GM12874 (cell line): ENCODE results near the gene ZNF618.
A peak's percentile ranks its signal among the peaks of the same experiment; 100 is the strongest.

ENCODE experiments used
- TF ChIP-seq, protein P1 (sequence below): IDR thresholded peaks from 2 replicates; pipeline ENCODE4 v1.5.1; 2011; ENCODE audit warnings: low read depth, mild to moderate bottlenecking, control low read depth, low read length, moderate library complexity; ENCODE audit not compliant: insufficient read depth

ZNF618 gene, protein sequence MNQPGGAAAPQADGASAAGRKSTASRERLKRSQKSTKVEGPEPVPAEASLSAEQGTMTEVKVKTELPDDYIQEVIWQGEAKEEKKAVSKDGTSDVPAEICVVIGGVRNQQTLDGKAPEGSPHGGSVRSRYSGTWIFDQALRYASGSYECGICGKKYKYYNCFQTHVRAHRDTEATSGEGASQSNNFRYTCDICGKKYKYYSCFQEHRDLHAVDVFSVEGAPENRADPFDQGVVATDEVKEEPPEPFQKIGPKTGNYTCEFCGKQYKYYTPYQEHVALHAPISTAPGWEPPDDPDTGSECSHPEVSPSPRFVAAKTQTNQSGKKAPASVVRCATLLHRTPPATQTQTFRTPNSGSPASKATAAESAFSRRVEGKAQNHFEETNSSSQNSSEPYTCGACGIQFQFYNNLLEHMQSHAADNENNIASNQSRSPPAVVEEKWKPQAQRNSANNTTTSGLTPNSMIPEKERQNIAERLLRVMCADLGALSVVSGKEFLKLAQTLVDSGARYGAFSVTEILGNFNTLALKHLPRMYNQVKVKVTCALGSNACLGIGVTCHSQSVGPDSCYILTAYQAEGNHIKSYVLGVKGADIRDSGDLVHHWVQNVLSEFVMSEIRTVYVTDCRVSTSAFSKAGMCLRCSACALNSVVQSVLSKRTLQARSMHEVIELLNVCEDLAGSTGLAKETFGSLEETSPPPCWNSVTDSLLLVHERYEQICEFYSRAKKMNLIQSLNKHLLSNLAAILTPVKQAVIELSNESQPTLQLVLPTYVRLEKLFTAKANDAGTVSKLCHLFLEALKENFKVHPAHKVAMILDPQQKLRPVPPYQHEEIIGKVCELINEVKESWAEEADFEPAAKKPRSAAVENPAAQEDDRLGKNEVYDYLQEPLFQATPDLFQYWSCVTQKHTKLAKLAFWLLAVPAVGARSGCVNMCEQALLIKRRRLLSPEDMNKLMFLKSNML

DNA sequence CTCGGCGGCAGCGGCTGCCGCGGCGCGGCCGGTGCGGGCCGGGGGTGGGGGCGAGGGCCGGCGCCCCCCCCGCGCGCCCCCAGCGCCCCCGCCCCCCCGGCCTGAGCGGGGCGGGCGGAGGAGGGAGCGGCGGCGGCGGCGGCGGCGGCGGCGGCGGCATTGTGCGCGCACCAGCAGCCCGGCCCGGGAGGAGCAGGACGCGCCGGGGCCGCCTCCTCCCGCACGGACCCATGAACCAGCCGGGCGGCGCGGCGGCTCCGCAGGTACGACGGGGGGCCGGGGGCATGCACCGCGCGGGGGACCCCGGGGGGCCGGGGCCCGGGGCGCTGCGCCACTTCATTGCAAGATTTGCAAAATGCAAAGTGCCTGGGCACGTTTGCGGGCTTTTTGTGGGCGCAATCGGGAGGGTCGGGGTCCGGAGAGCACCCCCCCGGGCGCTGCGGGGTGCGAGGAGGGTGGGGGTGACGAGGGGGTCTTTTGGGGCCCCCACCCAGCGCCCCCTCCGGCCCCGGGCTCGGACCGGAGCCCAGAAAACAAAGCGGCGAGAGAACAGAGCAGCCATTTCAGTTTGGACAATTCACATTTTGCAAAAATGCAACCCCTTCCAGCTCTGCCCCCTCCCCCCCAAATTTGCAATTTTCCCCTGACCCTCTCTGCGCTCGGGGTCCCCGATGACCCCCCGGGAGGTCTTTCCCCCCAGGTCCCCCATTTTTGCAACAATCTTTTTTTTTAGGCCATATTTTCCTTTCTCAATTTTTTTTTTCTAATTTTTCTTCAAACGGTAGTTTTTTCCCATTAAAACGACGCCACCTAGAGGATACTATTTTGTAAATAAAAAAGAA lies at the start of gene ZNF618:
ZNF618 (plus strand) TSS at position 159 of the 842 bp plus-strand sequence; CDS start at position 231, 72 bp downstream.
- TF ChIP-seq, protein P1, sequence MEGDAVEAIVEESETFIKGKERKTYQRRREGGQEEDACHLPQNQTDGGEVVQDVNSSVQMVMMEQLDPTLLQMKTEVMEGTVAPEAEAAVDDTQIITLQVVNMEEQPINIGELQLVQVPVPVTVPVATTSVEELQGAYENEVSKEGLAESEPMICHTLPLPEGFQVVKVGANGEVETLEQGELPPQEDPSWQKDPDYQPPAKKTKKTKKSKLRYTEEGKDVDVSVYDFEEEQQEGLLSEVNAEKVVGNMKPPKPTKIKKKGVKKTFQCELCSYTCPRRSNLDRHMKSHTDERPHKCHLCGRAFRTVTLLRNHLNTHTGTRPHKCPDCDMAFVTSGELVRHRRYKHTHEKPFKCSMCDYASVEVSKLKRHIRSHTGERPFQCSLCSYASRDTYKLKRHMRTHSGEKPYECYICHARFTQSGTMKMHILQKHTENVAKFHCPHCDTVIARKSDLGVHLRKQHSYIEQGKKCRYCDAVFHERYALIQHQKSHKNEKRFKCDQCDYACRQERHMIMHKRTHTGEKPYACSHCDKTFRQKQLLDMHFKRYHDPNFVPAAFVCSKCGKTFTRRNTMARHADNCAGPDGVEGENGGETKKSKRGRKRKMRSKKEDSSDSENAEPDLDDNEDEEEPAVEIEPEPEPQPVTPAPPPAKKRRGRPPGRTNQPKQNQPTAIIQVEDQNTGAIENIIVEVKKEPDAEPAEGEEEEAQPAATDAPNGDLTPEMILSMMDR = 0 out of 2 replicates have a peak, but pooled peaks have one; percentile 10

DNA sequence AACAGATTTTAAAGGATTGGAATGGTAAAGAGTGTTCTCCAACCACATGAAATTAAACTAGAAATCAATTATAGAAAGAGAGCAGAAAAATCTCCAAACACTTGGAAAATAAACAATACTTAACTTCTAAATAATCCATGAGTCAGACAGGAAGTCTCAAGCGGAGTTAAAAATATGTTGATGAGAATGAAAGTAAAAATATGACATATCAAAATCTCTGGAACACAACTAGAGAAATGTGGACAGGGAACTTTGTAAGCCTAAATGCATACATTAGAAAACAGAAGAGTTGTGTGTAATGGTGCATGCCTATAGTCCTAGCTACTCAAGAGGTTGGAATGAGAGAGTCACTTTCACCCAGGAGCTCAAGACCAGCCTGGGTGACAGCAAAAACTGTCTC lies 47.9 kb upstream of the ZNF618 start:
- TF ChIP-seq, protein P1 = no peak

DNA sequence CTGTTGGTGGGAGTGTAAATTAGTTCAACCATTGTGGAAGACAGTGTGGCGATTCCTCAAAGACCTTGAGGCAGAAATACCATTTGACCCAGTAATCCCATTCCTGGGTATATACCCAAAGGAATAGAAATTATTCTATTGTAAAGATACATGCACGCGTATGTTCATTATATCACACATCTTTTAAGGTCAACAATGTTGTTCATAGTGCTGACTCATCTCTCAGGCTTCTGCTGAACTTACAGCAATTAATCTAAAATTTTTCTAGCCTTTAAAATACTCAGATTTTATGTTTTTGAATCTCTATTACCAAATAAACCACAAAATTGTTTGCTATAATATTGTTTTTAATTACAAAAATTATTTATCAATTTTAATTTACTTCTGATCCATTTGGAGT lies 38.8 kb upstream of the ZNF618 start:
- TF ChIP-seq, protein P1 = no peak

DNA sequence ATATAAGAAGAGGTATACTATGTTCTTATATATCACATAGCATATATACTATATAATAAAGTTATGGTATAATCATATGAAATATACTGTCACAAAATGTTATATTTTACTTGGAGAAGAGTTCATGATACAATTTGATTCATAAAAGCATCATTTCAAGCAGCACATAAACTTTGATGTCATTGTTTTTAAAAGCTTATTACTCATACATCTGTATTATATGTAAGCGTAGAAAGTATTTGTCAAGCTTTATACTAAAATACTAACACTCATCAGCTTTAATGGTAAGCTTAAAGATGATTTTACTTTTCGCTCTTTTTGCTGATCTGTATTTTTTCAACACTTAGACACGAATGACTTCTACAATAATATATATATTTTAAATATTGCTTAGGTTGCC lies 34.0 kb upstream of the ZNF618 start:
- TF ChIP-seq, protein P1 = no peak

DNA sequence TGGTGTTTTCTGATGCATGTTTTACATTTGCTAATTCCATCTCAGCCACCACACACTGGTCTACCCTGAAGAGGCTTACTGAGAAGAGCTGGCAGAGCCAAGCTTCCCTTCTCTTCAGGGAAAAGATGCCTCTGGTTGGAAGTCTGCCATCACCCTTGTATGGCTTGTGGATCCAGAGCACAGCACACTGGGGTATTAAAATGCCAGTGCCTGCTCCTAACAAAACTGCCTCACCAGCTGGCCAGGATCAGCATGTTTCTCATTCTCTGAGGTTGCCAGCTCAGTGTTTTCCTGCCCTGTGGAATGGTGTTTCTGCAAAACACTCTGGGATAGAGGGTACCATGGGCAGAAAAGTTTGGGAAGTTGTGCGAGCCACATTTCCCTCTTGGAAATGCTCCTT lies 31.6 kb upstream of the ZNF618 start:
- TF ChIP-seq, protein P1 = no peak

DNA sequence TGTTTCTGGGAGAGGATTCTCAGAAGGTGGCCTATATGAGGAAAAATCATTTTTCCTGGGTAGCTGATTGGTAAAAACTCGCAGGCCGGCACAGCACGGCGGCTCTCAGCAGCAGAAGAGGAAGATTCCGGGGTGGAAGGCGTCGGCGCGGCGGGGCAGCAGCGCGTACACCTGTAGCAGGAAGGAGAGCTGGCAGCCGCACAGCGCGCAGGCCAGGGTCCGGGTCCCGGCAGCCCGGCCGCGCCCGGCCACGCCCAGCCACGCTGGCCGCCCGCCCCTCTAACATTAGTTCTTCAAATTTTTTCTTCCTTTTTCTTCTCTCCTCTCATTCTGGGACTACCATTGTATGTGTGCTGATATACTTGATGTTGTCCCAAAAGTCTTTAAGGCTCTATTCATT lies 24.8 kb upstream of the ZNF618 start:
- TF ChIP-seq, protein P1 = no peak
